ENCODE results near the gene EPB41L2.
"Not testable (repeated sequence)": the region's sequence is repeated elsewhere in the genome, so short reads cannot be mapped to it uniquely, and the experiment has no call there.

EPB41L2 gene

DNA sequence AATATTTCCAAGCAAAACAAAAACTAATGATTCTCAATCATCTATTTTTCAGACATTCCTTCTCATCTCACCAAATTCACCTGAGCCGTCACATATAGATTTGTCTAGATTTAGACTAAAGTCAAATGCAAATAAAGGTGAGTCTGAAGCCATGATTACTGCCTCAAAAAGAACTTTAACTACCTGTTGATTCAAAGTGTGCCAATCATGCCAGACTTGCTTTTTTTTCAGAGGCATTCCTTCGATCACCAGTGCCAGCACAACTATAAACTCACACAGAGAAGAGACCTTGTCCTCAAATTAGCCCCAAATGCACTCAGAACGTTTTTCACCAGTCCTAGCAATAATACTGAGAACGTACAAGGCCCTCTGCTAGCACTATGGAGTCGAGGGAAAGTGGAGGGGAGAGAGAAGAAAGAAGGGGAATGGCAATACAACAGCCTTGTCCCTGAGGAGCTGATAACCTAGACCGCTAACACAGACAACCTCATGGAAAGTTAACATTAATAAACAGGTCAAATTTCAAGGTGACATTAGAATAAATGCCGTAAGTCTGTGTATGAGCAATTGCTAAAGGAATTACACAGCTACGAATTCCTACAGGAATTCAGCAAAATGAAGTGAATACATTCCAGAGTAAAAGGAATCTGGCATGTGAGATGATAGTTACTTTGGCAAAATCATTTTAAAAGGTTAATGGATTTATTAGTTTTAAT is 60.9 kb downstream of the EPB41L2 start:
- FAIRE-seq: no peak

GRCh38 chr6:131001111-131001736 is 61.8 kb downstream of the EPB41L2 start:
- no peak for FAIRE-seq

DNA sequence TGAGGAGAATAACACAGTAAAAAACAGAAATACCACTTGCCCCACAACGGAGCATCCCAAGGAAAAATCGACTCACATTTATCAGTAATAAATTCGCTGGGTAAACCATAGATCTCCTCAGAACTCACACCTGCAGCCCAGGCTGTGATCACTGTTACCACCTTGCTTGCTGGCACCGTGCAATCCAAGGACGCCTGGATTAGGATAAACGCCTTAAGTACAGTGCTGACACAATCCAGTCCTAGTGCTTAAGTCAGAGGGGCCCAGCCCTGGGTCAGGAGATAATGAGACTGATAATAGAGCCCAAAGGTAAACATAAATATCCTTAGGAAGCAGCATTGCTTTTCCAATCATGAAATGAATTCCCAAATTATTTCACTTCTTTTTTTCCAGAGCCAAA is 62.5 kb downstream of the EPB41L2 start:
- FAIRE-seq: no peak

- no peak for FAIRE-seq
These were observed 65.8 kb downstream of the EPB41L2 start for GRCh38 chr6:130997061-130997753.

DNA sequence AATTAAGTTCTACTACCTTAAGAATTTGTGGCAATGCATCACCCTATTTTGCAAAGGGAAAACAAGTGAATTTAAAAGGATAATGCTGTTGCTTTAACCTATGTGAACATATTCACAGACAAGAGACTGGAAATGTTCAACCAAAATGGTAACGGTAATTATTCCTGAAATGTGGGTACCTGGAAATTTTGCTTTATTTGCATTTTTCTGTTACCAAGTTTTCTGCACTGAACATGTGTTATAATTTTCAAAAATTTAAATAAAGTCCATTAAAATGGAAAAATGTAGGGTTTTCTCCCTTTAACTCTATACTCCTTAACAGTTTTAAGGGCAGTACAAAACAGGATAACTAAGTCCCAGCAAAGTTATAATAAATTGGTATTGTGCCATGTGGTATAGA is 66.4 kb downstream of the EPB41L2 start:
- no peak for FAIRE-seq

DNA sequence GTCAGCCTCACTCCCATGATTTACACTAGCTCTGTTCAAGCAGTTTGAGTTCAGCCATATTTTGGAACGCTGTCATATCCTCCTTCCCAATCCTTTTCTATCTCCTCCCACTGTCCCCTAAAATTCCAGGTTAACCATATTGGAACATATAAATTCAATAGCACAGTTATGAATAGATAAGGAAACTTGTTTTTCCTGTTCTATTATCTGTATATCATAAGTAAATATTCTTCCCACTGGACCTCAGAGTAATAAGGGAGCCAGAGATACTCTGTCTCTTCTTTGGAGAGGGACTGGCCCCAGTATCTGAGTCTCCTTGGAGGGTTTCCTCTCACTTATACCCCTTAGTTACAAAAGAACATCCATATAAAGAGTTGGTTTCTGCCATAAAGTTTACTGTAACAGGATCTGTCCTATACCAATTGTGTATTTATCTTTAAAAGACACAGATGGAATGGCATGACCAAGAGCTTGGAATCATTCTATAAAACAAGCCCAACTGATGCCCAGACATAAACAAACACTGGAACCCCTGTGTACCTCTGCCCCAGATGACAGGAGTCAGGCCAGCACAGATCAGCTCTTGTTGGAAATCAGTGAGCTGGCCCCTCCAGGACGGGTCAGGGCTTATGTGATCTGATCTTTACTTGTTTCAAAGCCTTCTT is 67.1 kb downstream of the EPB41L2 start:
- FAIRE-seq: no peak

DNA sequence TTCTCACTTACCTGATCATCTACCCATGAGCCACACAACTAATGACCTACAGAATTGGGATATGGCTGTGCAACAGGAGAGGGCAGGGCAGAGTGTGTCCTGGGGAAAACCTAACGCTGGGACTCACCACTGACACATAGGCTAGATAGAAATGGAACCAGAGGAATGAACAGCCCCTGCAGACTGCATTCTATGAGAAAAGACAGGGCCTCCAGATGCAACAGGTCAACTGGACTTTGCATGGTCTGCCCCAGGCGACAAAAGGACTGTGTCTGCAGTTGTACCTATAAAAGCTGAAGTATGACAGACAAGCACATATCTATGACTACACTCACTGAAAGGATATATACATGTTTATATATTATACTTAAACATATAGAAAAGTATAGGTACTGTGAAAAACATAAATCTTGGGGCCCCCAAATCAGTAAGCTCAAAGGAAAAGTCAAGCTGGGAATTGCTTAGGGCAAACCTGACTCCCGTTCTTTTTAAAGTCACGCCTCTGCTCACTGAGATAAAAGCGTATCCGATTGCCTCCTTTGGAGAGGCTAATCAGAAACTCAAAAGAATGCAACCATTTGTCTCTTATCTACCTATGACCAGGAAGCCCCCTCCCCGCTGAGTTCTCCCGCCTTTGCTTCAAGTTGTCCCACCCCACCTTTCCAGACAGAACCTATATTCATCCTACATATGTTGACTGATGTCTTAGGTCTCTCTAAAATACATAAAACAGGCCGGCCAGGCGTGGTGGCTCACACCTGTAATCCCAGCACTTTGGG is 68.5 kb downstream of the EPB41L2 start:
- FAIRE-seq: no peak

DNA sequence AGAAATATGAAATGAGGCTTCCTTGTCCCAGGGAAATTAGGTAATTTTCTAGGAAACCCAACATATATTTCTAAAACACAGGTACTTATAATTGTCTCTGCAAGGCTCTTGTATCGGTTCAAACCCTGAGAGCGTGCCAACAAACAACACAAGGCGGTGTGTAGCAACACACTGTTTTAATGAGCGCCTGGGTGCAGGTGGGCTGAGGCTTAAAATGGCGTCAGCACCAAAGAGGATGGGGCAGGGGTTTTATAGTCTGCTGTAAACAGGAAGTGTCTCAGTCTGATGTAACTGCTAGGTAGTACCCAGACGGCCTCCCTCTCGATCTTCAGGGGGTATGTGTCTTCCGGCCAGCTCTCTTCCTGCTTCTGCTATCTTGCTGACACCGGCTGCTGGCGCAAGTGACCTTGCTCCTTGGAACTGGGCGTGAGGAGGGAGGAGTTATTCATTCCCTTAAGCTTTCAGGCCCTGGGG is 69.7 kb downstream of the EPB41L2 start:
- FAIRE-seq: no peak

DNA sequence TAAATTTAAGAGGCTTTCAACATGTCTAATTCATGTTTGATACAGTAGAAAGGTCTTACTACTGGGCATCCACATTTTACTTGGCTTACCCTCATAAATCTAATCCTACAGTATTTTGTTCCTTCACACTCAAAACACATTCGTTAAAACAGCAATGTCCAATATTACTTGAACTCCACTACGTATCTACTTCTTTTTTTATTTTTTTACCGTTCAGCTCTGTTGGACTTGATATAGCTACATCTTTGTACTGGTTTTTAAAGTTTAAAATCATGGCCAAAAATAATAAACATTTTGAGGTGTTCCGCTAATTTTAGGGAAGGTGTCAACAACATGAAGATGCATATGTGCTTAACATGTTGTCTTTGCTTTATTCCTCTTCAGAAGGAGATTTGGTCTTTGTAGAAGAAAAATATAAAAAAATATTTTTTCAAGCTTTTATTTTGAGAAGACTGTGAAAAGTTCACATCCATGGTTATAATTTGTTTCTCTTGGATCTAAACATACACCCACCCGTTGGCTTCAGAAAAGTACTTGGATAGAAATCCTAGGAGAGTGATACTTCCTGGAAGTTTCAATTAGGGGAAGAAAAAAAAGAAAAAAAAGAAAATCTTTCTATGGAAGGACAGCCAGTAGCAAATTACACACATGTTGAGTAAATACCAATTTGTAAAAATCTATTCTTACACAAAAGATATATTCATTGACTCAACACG is 71.5 kb downstream of the EPB41L2 start:
- FAIRE-seq: no peak

- FAIRE-seq: not testable (repeated sequence)
These were observed 75.5 kb downstream of the EPB41L2 start for GRCh38 chr6:130987539-130987938.

GRCh38 chr6:130985115-130985514 is 77.9 kb downstream of the EPB41L2 start:
- no peak for FAIRE-seq

DNA sequence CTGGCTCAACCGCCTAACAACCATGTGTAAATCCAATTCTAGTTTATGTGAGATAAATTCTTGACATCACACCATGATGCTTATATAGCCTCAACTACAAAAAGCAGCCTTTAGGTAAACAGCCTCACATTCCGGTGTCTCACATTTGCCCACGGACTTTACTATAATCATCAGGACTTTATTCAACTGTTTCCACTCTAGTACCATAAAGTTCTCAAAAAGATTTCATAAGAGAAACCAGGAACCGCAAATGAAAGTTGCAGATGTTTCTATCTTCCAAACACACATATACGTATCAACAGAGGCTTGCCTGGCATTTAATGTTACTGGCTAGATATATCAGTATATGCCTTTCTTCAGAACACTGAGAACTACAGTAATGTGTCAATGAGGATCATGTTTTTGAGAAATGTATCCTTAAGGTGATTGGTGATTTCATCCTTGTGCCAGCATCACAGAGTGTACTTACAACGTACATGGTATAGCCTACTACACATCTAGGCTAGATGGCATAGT is 80.0 kb downstream of the EPB41L2 start:
- no peak for FAIRE-seq

DNA sequence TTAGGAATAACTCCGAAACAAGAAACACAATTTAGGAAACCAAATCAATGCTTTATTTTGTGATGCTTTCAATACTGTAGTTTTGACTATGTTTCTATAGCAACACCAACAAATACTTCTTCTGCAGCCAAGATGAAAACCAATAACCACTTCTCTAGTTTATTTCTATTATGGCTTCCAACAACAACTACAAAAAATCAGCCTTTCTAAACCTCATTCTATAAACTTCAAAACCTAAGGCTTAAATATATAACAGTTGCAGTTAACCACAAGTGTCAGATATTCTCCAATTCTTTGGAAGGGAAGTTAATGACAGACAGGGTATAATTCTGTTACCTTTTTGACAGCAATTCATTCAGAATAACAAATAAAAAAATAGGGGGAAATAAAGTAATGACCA is 80.9 kb downstream of the EPB41L2 start:
- no peak for FAIRE-seq

GRCh38 chr6:130981409-130981808 is 81.6 kb downstream of the EPB41L2 start:
- FAIRE-seq: no peak

DNA sequence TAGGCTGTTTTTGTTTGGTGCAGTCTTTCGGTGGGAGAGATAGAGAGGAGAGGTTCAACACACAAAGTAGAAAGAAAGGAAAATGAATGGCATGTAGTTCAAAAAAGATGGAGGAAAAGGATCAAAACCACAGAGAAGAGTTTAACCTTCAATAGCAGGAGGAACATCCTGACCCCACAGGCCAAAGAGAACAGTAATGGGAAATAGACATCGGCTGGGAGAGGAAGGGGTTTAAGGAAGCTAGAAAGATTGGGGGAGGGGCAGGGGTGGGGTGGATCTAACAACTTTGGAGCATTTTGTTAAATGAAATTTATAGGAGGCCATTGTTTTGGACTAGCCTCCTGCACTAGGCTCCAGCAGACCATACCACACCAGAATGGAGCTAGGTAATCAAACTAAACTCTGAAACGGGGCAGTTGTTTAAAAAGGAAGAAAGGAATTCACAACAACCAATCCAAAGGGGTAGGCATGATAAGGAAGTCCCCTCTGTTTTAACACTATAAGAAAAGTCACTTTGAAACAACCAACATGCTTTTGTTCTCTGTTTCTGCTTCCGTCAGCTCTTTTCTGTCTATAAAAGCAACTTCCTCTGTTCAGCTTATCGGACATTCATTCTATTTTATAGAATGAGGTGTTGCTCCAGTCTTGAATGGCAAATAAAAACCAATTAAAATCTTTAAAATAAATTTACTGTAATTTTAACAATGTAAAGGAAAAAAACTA is 82.6 kb downstream of the EPB41L2 start:
- no peak for FAIRE-seq

GRCh38 chr6:130978660-130979396 is 84.2 kb downstream of the EPB41L2 start:
- FAIRE-seq: no peak

- no peak for FAIRE-seq
These were observed 84.9 kb downstream of the EPB41L2 start for GRCh38 chr6:130978180-130978579.

- no peak for FAIRE-seq
These were observed 87.7 kb downstream of the EPB41L2 start for GRCh38 chr6:130975325-130975724.

GRCh38 chr6:130973521-130974277 is 89.3 kb downstream of the EPB41L2 start:
- no peak for FAIRE-seq
